Mucosa of descending colon (tissue), 3 donors: Measurements from ENCODE around the gene GNPDA1. TPM values are rescaled to one million over a fixed set of nuclear protein-coding genes. Genes with fewer than 3 reads are reported as not detected.

ENCODE experiments used
- ATAC-seq: fragments of 200-7000 bp; cut with Tn5 transposase; one replicate; pipeline ENCODE4 v1.9.1; 2020; ENCODE audit warnings: mild to moderate bottlenecking, moderate library complexity
- DNase-seq, 3 donors: peaks; one replicate each; pipeline ENCODE4 v3.0.0-alpha.2; 2020
- H3K36me3 ChIP-seq: fragments of 200-600 bp; one replicate; pipeline ENCODE4 v1.8.0; 2021; ENCODE audit warnings: low read depth, mild to moderate bottlenecking
- H3K4me1 ChIP-seq: fragments of 200-600 bp; one replicate; pipeline ENCODE4 v1.8.0; 2021; ENCODE audit warnings: low read depth, mild to moderate bottlenecking
- H3K4me3 ChIP-seq: fragments of 200-600 bp; one replicate; pipeline ENCODE4 v1.8.0; 2021; ENCODE audit warnings: mild to moderate bottlenecking
- H3K9me3 ChIP-seq: fragments of 200-600 bp; one replicate; pipeline ENCODE4 v1.8.0; 2021; ENCODE audit warnings: mild to moderate bottlenecking
- CTCF ChIP-seq: fragments of 200-600 bp; IDR thresholded peaks from one replicate; pipeline ENCODE4 v1.8.0; 2022; ENCODE audit warnings: antibody characterized with exemption, mild to moderate bottlenecking
- intact Hi-C, 2 donors: fragments of 100-400 bp; cut with DNase I in 1 of 2; cut with micrococcal nuclease in 1 of 2; formaldehyde crosslinking; loops; one replicate each; pipeline versions ENCODE4 v1.11.0 to v1.11.1; 2022; cut with DNase I, micrococcal nuclease
- total RNA-seq, 3 donors: library from RNA; stranded (reverse); fragmentation: NEBNext Ultra II Directional in 2 of 3; extraction: Animal tissue kit (Norgen Biotek cat#: 25700) in 2 of 3; gene quantifications; one replicate each; pipeline versions ENCODE4 v1.2.1 to v1.2.4, GENCODE V29; 2021 to 2023
- donor health status: DM: no; HTN: no; CAD: no; lungs with moderate emphysema.
- donor health status: DM: no; HTN: no; CAD: no.
- donor health status: DM: no; HTN: yes; CAD: no.

Gene GNPDA1
- total RNA-seq, 3 donors from 2014 or later: 10.0 to 29.4 (median 25.3) TPM

GRCh38 chr5:141992349-141992963, 20.4 kb downstream of the GNPDA1 start:
- intact Hi-C loops: loop anchor here (5.0 to 10.0 kb wide), 2 partner anchors 142 to 150 kb away; no protein-coding TSS in a partner anchor
- no peaks in the 10 kb centered on the region for H3K36me3 ChIP-seq
- no peaks in the 10 kb centered on the region for H3K4me1 ChIP-seq
- DNase-seq (peak in 2 of 3 donors; percentile 56 to 95), ATAC-seq (peak; percentile 72)
- H3K9me3 ChIP-seq: no peaks in the 10 kb centered on the region
- TF ChIP-seq CTCF: peak; percentile 50
- no peak overlapping the region for H3K4me3 ChIP-seq

GRCh38 chr5:141989720-141990119, 23.1 kb downstream of the GNPDA1 start:
- DNase-seq (no peak), ATAC-seq (no peak)
- intact Hi-C loops: loop anchor here (5.0 to 10.0 kb wide), 2 partner anchors 145 to 153 kb away; no protein-coding TSS in a partner anchor
- no peaks in the 10 kb centered on the region for H3K36me3 ChIP-seq
- H3K4me1 ChIP-seq: no peaks in the 10 kb centered on the region
- no peak for TF ChIP-seq CTCF
- no peaks in the 10 kb centered on the region for H3K9me3 ChIP-seq
- H3K4me3 ChIP-seq: no peak overlapping the region

GRCh38 chr5:141986072-141986471, 26.8 kb downstream of the GNPDA1 start:
- no peak for TF ChIP-seq CTCF
- Histone ChIP-seq H3K9me3 (no peaks in the 10 kb centered on the region), H3K4me1 (no peaks in the 10 kb centered on the region), H3K4me3 (no peak overlapping the region), H3K36me3 (no peaks in the 10 kb centered on the region)
- intact Hi-C loops: no loop called here
- DNase-seq (no peak), ATAC-seq (no peak)

GRCh38 chr5:141982626-141983025, 30.2 kb downstream of the GNPDA1 start:
- Histone ChIP-seq H3K4me3 (no peak overlapping the region), H3K4me1 (no peaks in the 10 kb centered on the region), H3K9me3 (no peaks in the 10 kb centered on the region), H3K36me3 (no peaks in the 10 kb centered on the region)
- TF ChIP-seq CTCF: no peak
- ATAC-seq (no peak), DNase-seq (no peak)
- intact Hi-C loops: no loop called here

GRCh38 chr5:141978389-141978788, 34.4 kb downstream of the GNPDA1 start:
- Histone ChIP-seq H3K9me3 (no peaks in the 10 kb centered on the region), H3K4me3 (no peak overlapping the region), H3K4me1 (no peaks in the 10 kb centered on the region), H3K36me3 (no peaks in the 10 kb centered on the region)
- intact Hi-C loops: no loop called here
- ATAC-seq: peak; percentile 26
- TF ChIP-seq CTCF: no peak
- DNase-seq: no peak
